OCI-LY7 (cell line): ENCODE data around the gene ZNRF3. TPM values are rescaled to one million over a fixed set of nuclear protein-coding genes. Genes with fewer than 3 reads are reported as not detected.

Experiments
- BruUV-seq: library from RNA; stranded (reverse); fragments of 400-500 nt; replicated peaks from 2 replicates; lab custom pipeline; 2021; lab: Mats Ljungman, UMichigan
- CTCF ChIA-PET: fragments of 300-600 bp; sonication (Branson Sonifier 250); formaldehyde crosslinking; loops from one replicate; lab custom pipeline; 2022; ENCODE audit warnings: antibody characterized with exemption; ENCODE audit not compliant: unreplicated experiment; lab: Charles Lee
- POLR2A ChIA-PET: fragments of 300-600 bp; sonication (Branson Sonifier 250); formaldehyde crosslinking; loops from one replicate; lab custom pipeline; 2022; ENCODE audit warnings: antibody characterized with exemption; lab: Charles Lee
- DNase-seq: peaks from one replicate; pipeline ENCODE4 v3.0.0-alpha.2; 2015; ENCODE audit warnings: low spot score
- H2AFZ ChIP-seq: fragments of 200-600 bp; sonication (generic), shearing (Covaris generic); 2 replicates; pipeline ENCODE4 v1.6.1; 2014; ENCODE audit warnings: mild to moderate bottlenecking, antibody characterized with exemption, low read length, moderate library complexity
- H3K27ac ChIP-seq: fragments of 200-600 bp; sonication (generic); 2 replicates; pipeline ENCODE4 v1.5.1; 2014; ENCODE audit warnings: mixed run types, low read depth, mild to moderate bottlenecking, moderate library complexity, low read length, inconsistent platforms; ENCODE audit not compliant: poor library complexity, severe bottlenecking
- H3K36me3 ChIP-seq: fragments of 200-600 bp; sonication (generic); 2 replicates; pipeline ENCODE4 v1.6.1; 2014; ENCODE audit warnings: mild to moderate bottlenecking, antibody characterized with exemption, low read length, moderate library complexity, mixed read lengths; ENCODE audit not compliant: insufficient read depth
- H3K4me1 ChIP-seq: fragments of 200-600 bp; sonication (generic); 2 replicates; pipeline ENCODE4 v1.5.1; 2014; ENCODE audit warnings: mild to moderate bottlenecking, low read length; ENCODE audit not compliant: insufficient read depth, poor library complexity, severe bottlenecking
- H3K4me2 ChIP-seq: fragments of 200-600 bp; sonication (generic); 2 replicates; pipeline ENCODE4 v1.6.1; 2014; ENCODE audit warnings: mild to moderate bottlenecking, low read length
- H3K4me3 ChIP-seq: fragments of 200-600 bp; sonication (generic); 2 replicates; pipeline ENCODE4 v1.5.1; 2014; ENCODE audit warnings: mild to moderate bottlenecking, low read depth, low read length; ENCODE audit not compliant: poor library complexity, severe bottlenecking
- H3K79me2 ChIP-seq: fragments of 200-600 bp; sonication (generic); 2 replicates; pipeline ENCODE4 v1.6.1; 2016; ENCODE audit warnings: low read depth, mild to moderate bottlenecking, low read length, moderate library complexity, mixed read lengths; ENCODE audit not compliant: insufficient read depth
- H3K9me2 ChIP-seq: fragments of 200-600 bp; sonication (generic); 2 replicates; pipeline ENCODE4 v1.6.1; 2016; ENCODE audit warnings: mild to moderate bottlenecking, low read length, mixed read lengths; ENCODE audit not compliant: insufficient read depth
- H3K9me3 ChIP-seq: fragments of 200-600 bp; sonication (generic); 2 replicates; pipeline ENCODE4 v1.6.1; 2014; ENCODE audit warnings: mild to moderate bottlenecking, mixed run types, low read length, mixed read lengths
- H4K20me1 ChIP-seq: fragments of 200-600 bp; sonication (generic); 2 replicates; pipeline ENCODE4 v1.6.1; 2014; ENCODE audit warnings: mild to moderate bottlenecking, antibody characterized with exemption, low read length, moderate library complexity, mixed read lengths; ENCODE audit not compliant: insufficient read depth
- EZH2phosphoT487 ChIP-seq: fragments of 200-600 bp; sonication (generic); IDR thresholded peaks from 2 replicates; pipeline ENCODE4 v1.6.1; 2018; ENCODE audit warnings: low read depth, borderline replicate concordance, mild to moderate bottlenecking, mixed run types, antibody characterized with exemption, low read length, moderate library complexity, mixed read lengths
- intact Hi-C: fragments of 100-400 bp; cut with micrococcal nuclease; formaldehyde crosslinking; loops from one replicate; pipeline ENCODE4 v1.10.0; 2022; ENCODE audit not compliant: unreplicated experiment
- total RNA-seq, 2 experiments: library from RNA; depleted of rRNA in 1 of 2; stranded (reverse); fragments of >200 nt in 1 of 2; shearing (Covaris generic) in 1 of 2; gene quantifications; 2 replicates each; pipeline ENCODE4 v1.2.3, GENCODE V29; 2014 to 2022
- TF ChIP-seq, protein P1 (sequence below): fragments of 200-600 bp; sonication (generic); conservative IDR thresholded peaks from 2 replicates; pipeline ENCODE4 v1.5.1; 2014; ENCODE audit warnings: mild to moderate bottlenecking, antibody characterized with exemption, low read length, moderate library complexity, mixed read lengths

The ZNRF3 gene
- total RNA-seq, 2 experiments from 2014 or later: 3.6 to 3.9 TPM

DNA sequence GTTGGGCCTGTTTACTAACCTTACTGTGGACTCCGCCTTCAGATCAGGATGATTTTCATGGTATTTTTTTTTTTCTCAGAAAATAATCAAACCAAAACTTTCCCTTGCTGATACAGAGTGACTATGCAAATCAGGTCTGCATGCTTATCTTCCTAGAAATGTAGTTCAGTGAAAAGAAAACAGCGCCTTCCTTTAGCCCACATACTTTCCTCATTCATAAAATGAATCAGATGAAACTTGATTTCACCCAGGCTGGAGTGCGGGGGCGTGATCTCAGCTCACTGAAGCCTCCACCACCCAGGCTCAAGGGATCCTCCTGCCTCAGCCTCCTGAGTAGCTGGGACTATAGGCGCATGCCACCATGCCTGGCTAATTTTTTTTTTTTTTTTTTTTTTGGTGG, 26.0 kb downstream of the ZNRF3 start:
- Histone ChIP-seq H2AFZ (no peak overlapping the region), H3K9me2 (no peaks in the 10 kb centered on the region), H3K79me2 (no peaks in the 10 kb centered on the region), H3K9me3 (no peaks in the 10 kb centered on the region), H3K36me3 (no peaks in the 10 kb centered on the region), H3K4me3 (no peak overlapping the region), H3K4me1 (no peaks in the 10 kb centered on the region), H3K27ac (no peak overlapping the region), H4K20me1 (no peaks in the 10 kb centered on the region), H3K4me2 (no peak overlapping the region)
- ChIA-PET CTCF (no interaction called here), POLR2A (interaction anchor here (0.7 to 0.9 kb wide), 3 partner anchors 9 to 246 kb away, joined by 3 read pairs; no protein-coding TSS in a partner anchor)
- no peak for TF ChIP-seq EZH2phosphoT487
- TF ChIP-seq, protein P1, sequence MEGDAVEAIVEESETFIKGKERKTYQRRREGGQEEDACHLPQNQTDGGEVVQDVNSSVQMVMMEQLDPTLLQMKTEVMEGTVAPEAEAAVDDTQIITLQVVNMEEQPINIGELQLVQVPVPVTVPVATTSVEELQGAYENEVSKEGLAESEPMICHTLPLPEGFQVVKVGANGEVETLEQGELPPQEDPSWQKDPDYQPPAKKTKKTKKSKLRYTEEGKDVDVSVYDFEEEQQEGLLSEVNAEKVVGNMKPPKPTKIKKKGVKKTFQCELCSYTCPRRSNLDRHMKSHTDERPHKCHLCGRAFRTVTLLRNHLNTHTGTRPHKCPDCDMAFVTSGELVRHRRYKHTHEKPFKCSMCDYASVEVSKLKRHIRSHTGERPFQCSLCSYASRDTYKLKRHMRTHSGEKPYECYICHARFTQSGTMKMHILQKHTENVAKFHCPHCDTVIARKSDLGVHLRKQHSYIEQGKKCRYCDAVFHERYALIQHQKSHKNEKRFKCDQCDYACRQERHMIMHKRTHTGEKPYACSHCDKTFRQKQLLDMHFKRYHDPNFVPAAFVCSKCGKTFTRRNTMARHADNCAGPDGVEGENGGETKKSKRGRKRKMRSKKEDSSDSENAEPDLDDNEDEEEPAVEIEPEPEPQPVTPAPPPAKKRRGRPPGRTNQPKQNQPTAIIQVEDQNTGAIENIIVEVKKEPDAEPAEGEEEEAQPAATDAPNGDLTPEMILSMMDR: no peak
- no peak for DNase-seq
- intact Hi-C loops: no loop called here
- no TSS peak for BruUV-seq

GRCh38 chr22:28910569-28911303, 27.4 kb downstream of the ZNRF3 start:
- H3K9me3 ChIP-seq: no peaks in the 10 kb centered on the region
- H3K4me2 ChIP-seq: no peak overlapping the region
- intact Hi-C loops: no loop called here
- POLR2A ChIA-PET: no interaction called here
- no peak overlapping the region for H2AFZ ChIP-seq
- no peak for TF ChIP-seq EZH2phosphoT487
- TF ChIP-seq, protein P1: no peak
- no peaks in the 10 kb centered on the region for H3K4me1 ChIP-seq
- CTCF ChIA-PET: no interaction called here
- no peak overlapping the region for H3K27ac ChIP-seq
- no TSS peak for BruUV-seq
- no peaks in the 10 kb centered on the region for H4K20me1 ChIP-seq
- H3K79me2 ChIP-seq: no peaks in the 10 kb centered on the region
- no peaks in the 10 kb centered on the region for H3K9me2 ChIP-seq
- H3K36me3 ChIP-seq: no peaks in the 10 kb centered on the region
- no peak overlapping the region for H3K4me3 ChIP-seq
- no peak for DNase-seq

DNA sequence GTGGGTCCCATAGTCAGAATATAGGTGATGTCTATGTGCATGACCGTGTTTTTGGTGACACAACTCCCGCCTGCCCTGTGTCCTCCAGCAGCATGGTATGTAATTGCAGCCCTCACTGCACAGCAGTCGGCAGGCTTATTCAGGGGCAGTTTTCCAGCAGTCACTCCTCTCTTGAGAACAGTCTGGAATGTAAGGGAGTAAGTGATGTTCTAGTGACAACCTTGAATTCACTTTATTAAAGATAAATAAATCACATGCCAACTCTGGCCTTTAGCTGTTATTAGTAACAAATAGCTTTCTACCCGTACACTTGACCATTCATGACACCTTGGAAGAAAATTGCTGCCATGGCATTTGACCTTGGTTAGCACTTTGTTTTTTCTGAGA, 27.9 kb downstream of the ZNRF3 start:
- Histone ChIP-seq H3K27ac (no peak overlapping the region), H3K79me2 (no peaks in the 10 kb centered on the region), H3K36me3 (no peaks in the 10 kb centered on the region), H4K20me1 (no peaks in the 10 kb centered on the region), H3K9me2 (no peaks in the 10 kb centered on the region), H3K4me1 (no peaks in the 10 kb centered on the region), H3K4me3 (no peak overlapping the region), H2AFZ (no peak overlapping the region), H3K4me2 (no peak overlapping the region), H3K9me3 (no peaks in the 10 kb centered on the region)
- POLR2A ChIA-PET: no interaction called here
- TF ChIP-seq, protein P1: no peak
- TF ChIP-seq EZH2phosphoT487: no peak
- CTCF ChIA-PET: no interaction called here
- intact Hi-C loops: no loop called here
- DNase-seq: no peak
- BruUV-seq: no TSS peak
